Activated CD4-positive, alpha-beta T cell treated with anti-CD3 and anti-CD28 coated beads, Interleukin-2, amount 50 U/mL, for 4 hours (primary cell): Measurements from ENCODE around the gene PLEKHJ1.
A peak's percentile ranks its signal among the peaks of the same experiment; 100 is the strongest.

Source experiments
- DNase-seq, 2 experiments: peaks; one replicate each; pipeline ENCODE4 v3.0.0-alpha.2; 2020

PLEKHJ1 gene

DNA sequence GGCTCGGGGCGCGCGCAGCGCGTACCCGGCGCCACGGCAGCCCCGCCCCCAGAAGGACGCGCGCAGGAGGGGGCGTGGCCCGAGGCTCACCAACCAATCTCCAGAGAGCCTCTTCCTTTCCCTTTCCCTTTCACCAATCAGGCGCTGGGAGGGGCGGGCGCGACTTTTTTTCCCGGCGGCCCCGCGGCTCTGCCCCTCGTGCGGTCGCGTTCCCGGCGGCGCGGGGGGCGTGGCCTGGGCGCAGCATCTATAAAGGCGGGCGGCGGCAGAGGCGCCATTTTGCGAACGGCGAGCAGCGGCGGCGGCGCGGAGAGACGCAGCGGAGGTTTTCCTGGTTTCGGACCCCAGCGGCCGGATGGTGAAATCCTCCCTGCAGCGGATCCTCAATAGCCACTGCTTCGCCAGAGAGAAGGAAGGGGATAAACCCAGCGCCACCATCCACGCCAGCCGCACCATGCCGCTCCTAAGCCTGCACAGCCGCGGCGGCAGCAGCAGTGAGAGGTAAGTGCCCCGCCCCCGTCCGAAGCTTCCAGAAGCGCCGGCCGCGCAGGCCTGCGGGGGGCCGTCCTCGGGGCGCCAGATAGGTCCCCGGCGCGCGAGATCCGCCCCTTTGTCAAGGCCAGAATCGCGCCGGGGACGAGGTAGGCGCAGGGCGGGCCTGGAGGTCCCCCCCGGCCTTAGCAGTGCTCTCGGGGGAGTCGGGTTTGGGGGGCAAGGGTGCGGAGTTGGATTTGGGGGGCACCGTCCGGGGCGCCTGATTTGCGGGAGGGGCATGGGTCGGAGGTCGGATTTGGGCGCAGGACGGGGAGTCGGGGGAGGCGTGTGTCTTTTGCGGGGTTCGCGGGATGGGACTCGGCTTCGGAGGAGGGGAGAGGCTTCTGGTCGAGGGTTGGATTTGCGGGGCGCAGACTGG lies 33.4 kb upstream of the PLEKHJ1 start:
- DNase-seq, result peak; percentile 99

DNA sequence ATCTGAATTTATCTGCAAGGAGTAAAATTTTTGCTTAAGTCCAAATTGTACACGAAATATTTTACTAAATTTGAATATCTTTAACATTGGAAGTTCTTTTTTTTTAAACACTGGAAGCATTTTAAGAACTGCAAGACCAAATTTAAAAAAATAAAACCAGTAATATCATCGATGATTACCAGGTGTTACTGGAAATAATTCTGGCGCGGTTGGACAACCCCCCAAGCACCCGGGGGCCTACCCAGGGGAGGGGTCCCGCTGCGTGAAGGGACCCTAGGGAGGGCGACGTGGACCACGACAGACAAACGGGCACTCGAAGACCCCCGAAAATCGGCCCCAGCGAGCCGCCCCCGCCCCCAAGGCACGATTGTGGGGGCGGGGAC lies 32.7 kb upstream of the PLEKHJ1 start:
- no peak for DNase-seq

DNA sequence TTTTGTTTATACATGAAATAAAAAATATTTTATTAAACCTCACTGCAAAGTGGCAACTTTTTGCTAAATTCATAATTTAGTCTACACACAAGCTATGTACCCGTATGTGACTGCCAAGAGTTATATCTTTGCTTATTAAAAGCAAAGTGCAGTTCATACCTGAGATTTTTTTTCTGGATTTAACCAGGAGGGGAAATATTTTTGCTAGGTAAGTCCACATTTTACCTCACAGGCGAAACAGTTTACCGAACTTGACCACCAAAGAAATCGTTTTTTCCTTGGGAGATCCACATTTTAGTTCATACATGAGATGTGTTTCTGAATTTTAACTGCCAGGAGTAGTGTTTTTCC lies 32.3 kb upstream of the PLEKHJ1 start:
- no peak for DNase-seq

DNA sequence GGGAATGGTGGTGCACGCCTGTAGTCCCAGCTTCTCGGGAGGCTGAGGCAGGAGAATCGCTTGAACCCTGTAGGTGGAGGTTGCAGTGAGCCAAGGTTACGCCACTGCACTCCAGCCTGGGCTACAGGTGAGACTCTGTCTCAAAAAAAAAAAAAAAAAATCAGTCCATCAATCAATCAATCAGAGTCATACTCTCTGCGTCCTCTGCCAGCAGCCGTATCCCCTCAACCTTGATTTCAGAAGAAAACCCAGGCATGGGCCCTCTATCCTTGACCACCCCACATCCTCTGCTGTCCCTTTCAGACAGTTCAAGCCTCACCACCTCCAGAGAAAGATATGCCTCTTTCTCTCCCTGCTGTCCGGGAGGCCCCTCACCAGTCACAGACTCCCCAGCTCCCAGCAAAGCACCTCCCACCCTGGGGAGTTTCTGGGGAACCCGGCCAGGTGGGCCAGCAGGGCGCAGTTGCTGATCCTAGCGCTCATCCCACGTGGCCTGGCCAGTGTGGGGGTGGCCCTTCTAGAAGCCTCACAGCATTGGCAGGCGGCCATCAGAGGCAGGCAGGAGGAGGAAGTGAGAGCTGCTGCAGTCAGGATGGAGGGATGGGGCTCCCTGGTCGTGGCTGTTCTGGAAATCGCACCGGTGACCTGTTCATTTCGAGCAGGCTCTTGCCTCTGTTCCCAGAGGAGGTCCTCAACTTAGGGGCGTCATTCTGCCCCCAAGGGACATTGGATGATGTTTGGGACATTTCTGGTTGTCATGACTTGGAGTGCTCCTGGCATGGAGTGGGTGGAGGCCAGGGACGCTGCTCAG lies 30.3 kb upstream of the PLEKHJ1 start:
- DNase-seq, result no peak

DNA sequence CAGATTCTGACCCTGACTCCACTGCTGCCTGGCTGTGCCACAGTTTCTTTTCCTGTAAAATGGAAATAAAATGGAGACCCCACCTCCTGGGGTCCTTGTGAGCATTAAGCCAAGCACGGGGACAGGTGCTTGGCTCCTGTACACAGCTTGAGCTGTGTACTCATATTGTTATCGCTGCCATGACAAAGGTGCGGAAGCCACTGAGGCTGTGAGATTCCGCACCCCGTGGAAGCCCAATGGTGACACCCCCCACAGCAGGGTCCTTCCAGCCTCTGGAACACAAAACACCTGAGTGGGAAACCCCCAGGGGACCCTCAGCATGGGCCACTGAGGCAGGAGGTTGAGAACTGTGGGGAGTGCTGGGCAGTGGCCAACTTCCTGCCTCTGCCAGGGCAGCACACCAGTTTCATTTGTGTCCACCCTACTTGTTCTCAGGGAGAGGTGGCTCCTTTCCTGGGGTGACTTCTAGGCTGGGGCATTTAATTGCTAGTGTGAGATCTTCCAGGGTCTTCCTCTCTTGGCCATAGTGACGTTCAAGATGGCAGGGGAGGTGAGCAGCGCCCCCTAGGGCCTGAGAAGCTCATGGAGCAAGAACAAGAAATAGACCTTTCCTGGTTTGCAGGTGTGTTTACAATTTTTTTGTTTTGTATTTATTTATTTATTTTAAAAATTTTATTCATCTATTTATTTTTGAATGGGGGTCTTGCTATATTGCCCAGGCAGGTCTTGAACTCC lies 25.5 kb upstream of the PLEKHJ1 start:
- peak; percentile 41 to 48 for DNase-seq

DNA sequence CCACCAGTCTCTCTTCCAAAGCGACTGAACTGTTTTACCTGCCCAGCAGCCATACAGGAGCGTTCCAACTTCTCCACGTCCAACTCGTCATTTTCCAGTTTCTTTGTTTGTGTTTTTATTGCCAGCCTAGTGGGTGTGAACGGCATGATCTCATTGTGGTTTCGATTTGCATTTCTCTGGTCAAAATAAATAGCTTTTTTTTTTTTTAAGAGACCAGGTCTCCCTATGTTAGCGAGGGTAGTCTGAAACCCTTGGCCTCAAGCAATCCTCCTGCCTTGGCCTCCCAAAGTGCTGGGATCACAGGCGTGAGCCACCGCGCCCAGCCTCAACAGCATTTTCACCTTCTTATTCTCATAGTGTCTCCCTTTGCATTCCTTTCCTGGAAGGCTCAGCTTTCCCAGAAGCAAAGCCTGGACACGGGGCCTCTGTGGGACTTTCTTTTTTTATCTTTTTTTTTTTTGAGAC lies 24.2 kb upstream of the PLEKHJ1 start:
- no peak for DNase-seq

DNA sequence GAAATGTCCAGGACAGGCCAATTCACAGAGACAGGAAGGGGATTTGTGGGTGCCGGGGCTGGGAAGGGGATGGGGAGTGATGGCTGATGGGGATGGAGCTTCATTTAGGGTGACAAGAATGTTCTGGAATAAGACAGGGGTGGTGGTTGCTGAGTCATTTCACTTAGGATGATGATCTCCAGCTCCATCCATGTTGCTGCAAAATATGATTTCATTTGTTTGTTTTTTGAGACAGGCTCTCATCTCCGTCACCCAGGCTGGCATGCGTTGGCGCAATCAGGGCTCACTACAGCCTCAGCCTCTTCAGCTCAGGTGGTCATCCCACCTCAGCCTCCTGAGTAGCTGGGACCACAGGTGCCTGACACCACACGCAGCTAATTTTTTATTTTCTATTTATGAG lies 23.2 kb upstream of the PLEKHJ1 start:
- DNase-seq, result no peak

DNA sequence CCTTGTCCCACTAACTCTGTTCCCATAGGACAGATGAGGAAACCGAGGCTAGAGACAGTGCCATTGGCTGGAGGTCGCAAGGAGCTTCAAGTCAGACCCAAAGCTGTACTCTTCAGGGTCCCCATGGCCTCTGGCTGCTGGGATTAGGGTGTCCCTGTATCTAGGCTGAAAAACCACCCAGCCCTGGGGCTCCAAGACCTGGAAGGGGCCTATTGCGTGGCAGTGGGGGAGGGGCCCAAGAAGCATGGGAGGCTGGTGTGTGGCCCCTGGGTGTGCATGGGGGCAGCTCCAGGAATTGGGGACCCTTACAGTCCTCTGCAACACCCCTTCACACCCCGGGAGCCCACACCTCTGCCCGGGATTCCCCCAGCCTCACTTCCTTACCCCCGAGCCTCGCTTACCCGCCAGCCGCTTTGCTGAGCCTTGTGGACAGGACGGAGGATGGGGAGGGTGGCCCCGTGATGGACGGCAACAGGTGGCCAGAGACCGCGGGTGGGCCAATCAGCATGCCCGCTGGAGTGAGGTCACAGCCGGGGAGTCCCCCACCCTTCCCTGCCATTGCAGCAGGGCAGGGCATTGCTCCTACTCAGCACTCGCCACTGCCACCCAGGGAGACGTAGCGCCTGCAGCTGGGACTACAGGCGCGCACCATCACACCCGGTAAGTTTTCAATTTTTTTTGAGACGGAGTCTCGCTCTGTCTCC lies 20.0 kb upstream of the PLEKHJ1 start, which contains the start of gene JSRP1:
Gene JSRP1 (minus strand): TSS at position 436 of the 704 bp plus-strand sequence. CDS start 1,103 bp downstream, outside the sequence.
- DNase-seq, result no peak

DNA sequence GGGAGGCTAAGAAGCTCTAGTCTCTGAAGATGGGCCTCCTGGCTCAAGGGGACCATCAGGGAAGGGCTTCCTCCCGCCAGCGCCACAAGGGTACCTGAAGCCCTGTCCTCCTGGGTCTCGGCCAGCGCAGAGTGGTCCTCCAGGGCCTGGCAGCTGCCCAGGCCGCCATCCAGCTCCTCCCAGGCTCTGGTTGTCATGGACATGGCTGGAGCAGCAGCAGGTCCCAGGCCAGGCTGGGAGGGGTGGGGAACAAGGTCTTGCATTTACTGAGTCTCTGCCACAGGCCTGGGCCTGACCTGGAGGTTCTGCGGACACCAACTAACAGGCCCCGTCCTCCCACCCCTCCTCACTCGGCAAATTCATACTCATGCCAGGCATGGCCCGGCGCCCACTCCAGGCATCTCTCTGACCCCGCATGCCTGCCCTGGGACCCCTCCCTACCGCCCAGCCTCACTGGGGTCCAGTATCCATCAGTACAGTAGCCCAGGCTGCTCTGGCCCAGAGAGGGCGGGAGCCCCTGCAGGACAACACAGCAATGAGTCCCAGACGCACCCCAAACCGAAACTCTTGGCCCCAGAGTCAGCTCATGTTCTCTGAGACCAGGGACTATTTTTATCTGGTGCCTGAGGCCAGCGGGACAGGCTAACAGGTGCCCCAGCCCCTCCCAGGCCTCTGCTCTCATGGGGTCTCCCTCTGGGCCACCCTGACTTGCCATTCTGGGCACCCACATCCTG lies 19.1 kb upstream of the PLEKHJ1 start:
- DNase-seq, result no peak

DNA sequence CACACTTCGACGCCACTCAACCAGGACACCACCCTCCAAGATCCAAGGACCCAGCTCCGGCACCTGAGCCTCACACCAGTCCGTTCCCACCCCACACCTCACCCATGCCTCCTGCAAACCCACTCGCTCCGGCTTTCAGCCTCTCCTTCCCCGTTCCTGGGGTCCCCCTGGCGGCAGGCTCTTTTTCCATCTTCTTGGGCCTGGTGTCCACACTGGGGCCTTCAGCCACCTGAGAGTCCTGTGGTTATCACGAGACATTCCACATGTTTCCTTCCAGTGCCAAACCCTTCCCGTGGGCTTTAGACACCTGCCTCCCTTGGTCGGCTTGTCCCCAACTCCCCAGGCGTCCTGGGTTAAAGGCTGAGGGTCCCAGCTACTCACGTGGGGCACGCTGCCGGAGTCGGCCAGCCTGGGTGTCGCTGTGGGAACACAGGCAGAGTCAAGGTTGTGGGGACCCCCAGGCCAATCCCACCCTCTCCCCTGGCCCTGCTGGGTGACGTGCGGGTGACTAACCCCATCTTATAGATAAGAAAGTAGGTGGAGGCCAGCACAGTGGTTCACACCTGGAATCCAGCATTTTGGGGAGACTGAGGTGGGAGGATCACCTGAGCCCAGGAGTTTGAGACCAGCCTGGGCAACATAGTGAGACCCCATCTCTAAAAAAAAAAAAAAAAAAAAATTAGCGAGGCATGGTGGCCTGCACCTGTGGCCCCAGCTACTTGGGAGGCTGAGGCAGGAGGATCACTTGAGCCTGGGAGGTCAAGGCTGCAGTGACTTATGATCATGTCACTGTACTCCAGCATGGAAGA lies 18.1 kb upstream of the PLEKHJ1 start:
- DNase-seq, result no peak

DNA sequence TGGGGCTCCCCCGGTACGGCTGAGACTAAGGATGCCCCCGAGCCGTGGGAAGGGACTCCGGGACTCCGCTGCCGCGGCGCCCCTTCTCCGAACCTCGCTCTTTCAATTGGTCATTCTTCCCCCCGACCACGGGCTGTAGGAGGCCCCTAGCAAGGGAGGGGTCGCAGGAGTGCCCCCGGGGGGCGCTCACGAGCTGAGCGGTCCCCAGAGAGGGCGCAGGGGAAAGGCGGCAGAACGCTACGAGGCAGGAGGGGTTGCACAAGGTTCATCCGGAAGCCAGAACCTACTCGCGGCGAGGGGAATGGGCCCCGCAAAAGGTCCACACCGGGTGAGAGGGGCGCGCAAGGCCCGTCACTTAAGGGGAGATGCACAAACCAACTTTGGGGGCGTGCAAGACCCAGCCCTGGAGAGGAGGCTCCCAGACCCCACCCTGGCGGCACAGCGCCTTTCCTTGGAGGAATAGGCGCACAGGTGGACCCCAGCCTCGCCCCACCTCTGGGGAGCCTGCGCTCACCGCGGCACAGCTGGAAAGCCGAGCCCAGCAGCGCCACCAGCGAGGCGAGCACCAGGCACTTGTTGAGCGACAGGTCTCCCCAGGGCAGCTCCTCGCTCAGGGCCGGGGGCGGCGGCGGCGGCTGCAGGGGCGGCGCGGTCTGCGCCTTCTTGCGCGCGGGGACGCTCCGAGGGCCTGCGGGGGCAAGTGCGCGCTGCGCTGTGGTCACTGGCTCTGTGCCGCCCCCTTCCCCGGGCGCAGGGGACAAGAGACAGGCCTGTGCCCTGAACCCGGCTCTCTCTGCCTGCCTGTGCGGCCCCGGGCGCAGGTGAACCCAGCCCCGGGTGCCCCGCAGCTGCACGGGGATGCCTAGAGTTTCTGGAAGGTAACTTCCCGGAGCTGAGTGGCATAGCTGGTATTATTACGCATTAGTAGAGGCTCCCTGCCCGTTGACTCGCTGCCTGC lies 17.3 kb upstream of the PLEKHJ1 start:
- peak; percentile 45 to 47 for DNase-seq

DNA sequence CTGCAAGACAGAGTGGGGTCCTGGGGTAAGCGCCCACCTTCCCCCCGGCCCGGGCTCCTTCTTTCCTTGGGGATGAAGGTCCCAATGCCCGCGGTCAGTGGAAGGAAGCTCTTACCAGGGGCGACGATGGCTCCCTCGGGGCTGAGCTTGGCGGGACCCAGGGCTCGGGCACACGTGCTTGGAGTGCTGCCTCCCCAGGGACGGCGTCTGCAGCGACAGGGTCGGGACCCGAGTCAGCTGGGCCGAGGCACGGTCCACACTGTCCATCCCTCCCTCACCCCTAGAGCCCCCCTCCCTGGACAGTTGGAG lies 16.6 kb upstream of the PLEKHJ1 start:
- no peak for DNase-seq

DNA sequence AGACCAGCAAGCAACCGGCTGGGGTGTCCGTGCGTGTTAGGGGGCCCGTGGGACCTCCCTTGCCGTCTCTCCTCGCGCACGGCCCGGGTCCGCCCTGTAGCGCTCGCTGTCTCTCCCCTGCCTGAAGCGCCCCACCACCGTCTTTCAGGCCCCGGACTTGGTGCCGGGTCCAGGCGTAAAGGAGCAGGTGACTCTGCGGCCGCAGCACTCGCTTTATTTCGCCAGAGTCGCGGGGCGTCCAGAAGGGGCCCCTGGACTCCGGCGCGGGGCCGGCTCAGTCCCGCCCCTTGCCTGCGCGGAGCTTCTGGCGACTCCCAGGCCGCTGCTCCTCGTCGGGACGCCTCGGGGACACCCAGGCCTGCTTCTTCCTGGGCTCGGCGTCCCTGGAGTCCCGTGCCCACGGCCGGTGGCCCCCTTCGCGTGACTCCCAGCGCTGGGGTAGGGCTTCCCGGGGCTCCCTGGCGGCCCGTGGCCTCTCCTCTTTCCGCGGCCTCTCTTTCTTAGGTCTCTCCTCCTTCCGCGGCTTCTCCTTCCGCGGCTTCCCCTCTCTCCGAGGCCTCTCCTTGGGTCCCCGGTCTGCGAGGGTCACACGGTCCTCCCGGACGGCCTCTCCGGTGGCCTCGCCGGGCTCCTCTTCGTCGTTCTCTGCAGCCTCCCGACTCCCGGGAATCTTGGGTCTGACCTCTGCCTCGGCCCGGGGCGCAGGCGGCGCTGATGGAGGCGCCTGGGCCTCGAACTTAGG lies 16.1 kb upstream of the PLEKHJ1 start:
- DNase-seq, result no peak

DNA sequence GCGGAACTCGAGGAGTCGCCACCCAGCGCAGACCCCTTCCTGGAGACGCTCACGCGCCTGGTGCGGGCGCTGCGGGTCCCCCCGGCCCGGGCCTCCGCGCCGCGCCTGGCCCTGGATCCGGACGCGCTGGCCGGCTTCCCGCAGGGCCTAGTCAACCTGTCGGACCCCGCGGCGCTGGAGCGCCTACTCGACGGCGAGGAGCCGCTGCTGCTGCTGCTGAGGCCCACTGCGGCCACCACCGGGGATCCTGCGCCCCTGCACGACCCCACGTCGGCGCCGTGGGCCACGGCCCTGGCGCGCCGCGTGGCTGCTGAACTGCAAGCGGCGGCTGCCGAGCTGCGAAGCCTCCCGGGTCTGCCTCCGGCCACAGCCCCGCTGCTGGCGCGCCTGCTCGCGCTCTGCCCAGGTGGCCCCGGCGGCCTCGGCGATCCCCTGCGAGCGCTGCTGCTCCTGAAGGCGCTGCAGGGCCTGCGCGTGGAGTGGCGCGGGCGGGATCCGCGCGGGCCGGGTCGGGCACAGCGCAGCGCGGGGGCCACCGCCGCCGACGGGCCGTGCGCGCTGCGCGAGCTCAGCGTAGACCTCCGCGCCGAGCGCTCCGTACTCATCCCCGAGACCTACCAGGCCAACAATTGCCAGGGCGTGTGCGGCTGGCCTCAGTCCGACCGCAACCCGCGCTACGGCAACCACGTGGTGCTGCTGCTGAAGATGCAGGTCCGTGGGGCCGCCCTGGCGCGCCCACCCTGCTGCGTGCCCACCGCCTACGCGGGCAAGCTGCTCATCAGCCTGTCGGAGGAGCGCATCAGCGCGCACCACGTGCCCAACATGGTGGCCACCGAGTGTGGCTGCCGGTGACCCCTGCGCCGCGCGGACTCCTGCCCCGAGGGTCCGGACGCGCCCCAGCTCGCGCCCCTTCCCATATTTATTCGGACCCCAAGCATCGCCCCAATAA lies 15.3 kb upstream of the PLEKHJ1 start:
- DNase-seq, result no peak

DNA sequence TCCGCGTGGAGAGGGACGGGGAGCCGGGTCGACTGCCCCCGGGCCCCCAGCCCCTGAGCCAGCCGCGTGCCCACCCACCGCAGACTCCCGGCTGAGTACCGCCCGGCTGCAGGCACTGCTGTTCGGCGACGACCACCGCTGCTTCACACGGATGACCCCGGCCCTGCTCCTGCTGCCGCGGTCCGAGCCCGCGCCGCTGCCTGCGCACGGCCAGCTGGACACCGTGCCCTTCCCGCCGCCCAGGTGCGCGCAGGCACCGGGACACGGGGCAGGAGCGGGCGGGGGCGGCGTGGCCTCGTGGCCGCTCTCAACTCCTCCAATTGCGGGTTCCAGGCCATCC lies 14.6 kb upstream of the PLEKHJ1 start:
- no peak for DNase-seq

DNA sequence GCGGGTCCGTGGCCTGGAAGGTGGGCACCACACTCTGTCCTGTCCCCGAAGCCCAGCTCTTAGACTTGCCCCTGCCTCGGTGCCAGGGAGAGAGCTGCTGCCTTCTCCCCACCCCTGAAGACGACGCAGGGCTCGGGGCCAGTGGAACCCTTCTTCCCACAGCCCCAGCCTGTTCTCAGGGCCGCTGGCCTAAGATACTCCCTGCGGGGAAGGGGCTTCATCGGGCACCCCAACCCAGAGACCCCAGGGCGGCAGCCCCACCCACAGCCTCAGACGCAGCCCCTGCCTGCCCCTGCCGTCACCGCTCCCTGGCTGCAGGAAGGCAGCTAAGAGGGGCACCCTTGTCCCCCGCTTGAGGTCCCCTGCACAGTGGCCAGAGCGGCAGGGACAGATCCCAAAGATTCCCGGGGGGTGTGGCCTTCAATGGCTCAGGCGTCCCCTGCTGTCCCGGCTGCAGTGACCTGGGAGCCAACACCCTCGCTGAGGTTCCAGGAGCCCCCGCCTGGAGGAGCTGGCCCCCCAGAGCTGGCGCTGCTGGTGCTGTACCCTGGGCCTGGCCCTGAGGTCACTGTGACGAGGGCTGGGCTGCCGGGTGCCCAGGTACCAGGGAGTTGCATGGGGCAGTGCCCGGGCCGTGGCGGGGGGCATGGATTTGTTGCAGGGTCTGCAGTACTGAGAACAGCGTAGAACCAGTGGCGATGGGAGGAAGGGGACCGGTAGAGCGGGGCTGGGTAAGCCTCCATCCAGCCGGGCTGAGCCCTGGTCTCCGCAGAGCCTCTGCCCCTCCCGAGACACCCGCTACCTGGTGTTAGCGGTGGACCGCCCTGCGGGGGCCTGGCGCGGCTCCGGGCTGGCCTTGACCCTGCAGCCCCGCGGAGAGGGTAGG lies 14.0 kb upstream of the PLEKHJ1 start:
- no peak for DNase-seq
